ACHN (cell line): ENCODE measurements around the gene UCMA.
"Not testable (repeated sequence)": the region's sequence is repeated elsewhere in the genome, so short reads cannot be mapped to it uniquely, and the experiment has no call there.

Experiments
- DNase-seq: peaks from one replicate; pipeline ENCODE4 v3.0.0-alpha.2; 2015
- in situ Hi-C: cut with HindIII; loops from 2 replicates; pipeline ENCODE4 v1.10.0; 2017; ENCODE audit warnings: low sequenced_read_pairs, low pct_ligation_motif_present, low pct_unique_long_range_greater_than_20kb

The UCMA gene

GRCh38 chr10:13234172-13234571, at the start of gene UCMA:
TSS of gene UCMA (minus strand) at chr10:13234374. CDS start at chr10:13234258, 116 bp downstream.
- in situ Hi-C loops: no loop called here
- DNase-seq: no peak

GRCh38 chr10:13282348-13282747, 48.2 kb upstream of the UCMA start:
- DNase-seq, in situ Hi-C loops: not testable (repeated sequence)

GRCh38 chr10:13276749-13277365, 42.7 kb upstream of the UCMA start:
- in situ Hi-C loops: no loop called here
- peak; percentile 2 for DNase-seq

- in situ Hi-C loops, DNase-seq: not testable (repeated sequence)
These were observed 42.0 kb upstream of the UCMA start for GRCh38 chr10:13276146-13276545.

GRCh38 chr10:13272164-13272571, 38.0 kb upstream of the UCMA start:
- no peak for DNase-seq
- in situ Hi-C loops: no loop called here

- DNase-seq: peak; percentile 35
- in situ Hi-C loops: no loop called here
These were observed 37.5 kb upstream of the UCMA start for GRCh38 chr10:13271552-13272163.

- DNase-seq: no peak
- in situ Hi-C loops: no loop called here
These were observed 36.8 kb upstream of the UCMA start for GRCh38 chr10:13270877-13271551.

- DNase-seq: no peak
- in situ Hi-C loops: no loop called here
These were observed 34.7 kb upstream of the UCMA start for GRCh38 chr10:13268841-13269240.

- in situ Hi-C loops: no loop called here
- no peak for DNase-seq
These were observed 34.1 kb upstream of the UCMA start for GRCh38 chr10:13268310-13268709.

GRCh38 chr10:13263591-13263990, 29.4 kb upstream of the UCMA start:
- no peak for DNase-seq
- in situ Hi-C loops: no loop called here

GRCh38 chr10:13262433-13262832, 28.3 kb upstream of the UCMA start:
- in situ Hi-C loops: no loop called here
- no peak for DNase-seq

- in situ Hi-C loops: no loop called here
- no peak for DNase-seq
These were observed 23.5 kb upstream of the UCMA start for GRCh38 chr10:13257621-13258140.

- in situ Hi-C loops: no loop called here
These were observed 22.5 kb upstream of the UCMA start for GRCh38 chr10:13256627-13257026.

GRCh38 chr10:13253726-13254125, 19.6 kb upstream of the UCMA start:
- in situ Hi-C loops: no loop called here

More at GRCh38 chr10:13256627-13257026, 22.5 kb upstream of the UCMA start:
- DNase-seq: no peak

GRCh38 chr10:13247784-13248183, 13.6 kb upstream of the UCMA start:
- no peak for DNase-seq
- in situ Hi-C loops: no loop called here

More at GRCh38 chr10:13253726-13254125, 19.6 kb upstream of the UCMA start:
- no peak for DNase-seq

- in situ Hi-C loops: no loop called here
- no peak for DNase-seq
These were observed 13.1 kb upstream of the UCMA start for GRCh38 chr10:13247246-13247645.

GRCh38 chr10:13242260-13242659, 8.1 kb upstream of the UCMA start:
- in situ Hi-C loops, DNase-seq: not testable (repeated sequence)

GRCh38 chr10:13241613-13242012, 7.4 kb upstream of the UCMA start:
- DNase-seq: no peak
- in situ Hi-C loops: no loop called here

- in situ Hi-C loops: no loop called here
- DNase-seq: no peak
These were observed 5.7 kb upstream of the UCMA start for GRCh38 chr10:13239923-13240322.
